Measurements from ENCODE around the gene VAMP7. TPM values are rescaled to one million over a fixed set of nuclear protein-coding genes. Genes with fewer than 3 reads are reported as not detected.
A peak's percentile ranks its signal among the peaks of the same experiment; 100 is the strongest.

The VAMP7 gene
- total and polyA plus RNA-seq, 9 of the 15 experiments (the other 6 are each of a cell fraction or from before 2014, with no cell fraction given) = 38.4 to 100 (median 67.7) TPM

DNA sequence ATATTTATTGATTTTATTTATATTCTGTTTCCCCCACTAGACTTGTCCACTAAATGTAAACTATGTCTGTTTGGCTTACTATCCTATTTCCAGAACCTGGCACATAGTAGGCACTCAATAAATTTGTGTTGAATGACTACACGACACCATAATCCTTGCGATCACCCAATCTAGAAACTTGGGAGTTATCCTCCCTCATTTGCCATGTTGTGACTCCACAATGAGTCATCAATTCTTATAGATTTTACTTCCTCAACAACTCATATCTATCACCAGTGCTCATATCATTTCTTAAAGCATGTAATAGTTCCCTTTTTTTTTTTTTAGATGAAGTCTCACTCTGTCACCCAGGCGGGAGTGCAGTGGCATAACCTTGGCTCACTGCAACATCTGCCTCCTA, 39.9 kb upstream of the VAMP7 start (continued):
- TF ChIP-seq ILK (tag; IDR thresholded peaks at IDR 0.05; ENCODE audit: borderline replicate concordance, low read depth) (no peak), MTA1 (IDR thresholded peaks at IDR 0.05; ENCODE audit: borderline replicate concordance) (no peak), PRMT5 (CRISPR knock-in tag; IDR thresholded peaks at IDR 0.05) (no peak), NFE2 (IDR thresholded peaks at IDR 0.05; ENCODE audit: low read depth) (peak; percentile 68), ARID2 (IDR thresholded peaks at IDR 0.05) (no peak), ILF3 (IDR thresholded peaks at IDR 0.05; ENCODE audit: borderline replicate concordance) (no peak), ZNF778 (CRISPR knock-in tag; IDR thresholded peaks at IDR 0.05) (no peak), ZBTB17 (CRISPR knock-in tag; IDR thresholded peaks at IDR 0.05) (no peak), ZFP36 (IDR thresholded peaks at IDR 0.05; ENCODE audit: low read depth, low read length, partially characterized antibody) (no peak), KLF13 (tag; IDR thresholded peaks at IDR 0.05; ENCODE audit: borderline replicate concordance, low read depth) (no peak), ELF1 (tag; IDR thresholded peaks at IDR 0.05) (no peak), TRIM28 (IDR thresholded peaks at IDR 0.05) (no peak)
- TF ChIP-seq, protein P1, sequence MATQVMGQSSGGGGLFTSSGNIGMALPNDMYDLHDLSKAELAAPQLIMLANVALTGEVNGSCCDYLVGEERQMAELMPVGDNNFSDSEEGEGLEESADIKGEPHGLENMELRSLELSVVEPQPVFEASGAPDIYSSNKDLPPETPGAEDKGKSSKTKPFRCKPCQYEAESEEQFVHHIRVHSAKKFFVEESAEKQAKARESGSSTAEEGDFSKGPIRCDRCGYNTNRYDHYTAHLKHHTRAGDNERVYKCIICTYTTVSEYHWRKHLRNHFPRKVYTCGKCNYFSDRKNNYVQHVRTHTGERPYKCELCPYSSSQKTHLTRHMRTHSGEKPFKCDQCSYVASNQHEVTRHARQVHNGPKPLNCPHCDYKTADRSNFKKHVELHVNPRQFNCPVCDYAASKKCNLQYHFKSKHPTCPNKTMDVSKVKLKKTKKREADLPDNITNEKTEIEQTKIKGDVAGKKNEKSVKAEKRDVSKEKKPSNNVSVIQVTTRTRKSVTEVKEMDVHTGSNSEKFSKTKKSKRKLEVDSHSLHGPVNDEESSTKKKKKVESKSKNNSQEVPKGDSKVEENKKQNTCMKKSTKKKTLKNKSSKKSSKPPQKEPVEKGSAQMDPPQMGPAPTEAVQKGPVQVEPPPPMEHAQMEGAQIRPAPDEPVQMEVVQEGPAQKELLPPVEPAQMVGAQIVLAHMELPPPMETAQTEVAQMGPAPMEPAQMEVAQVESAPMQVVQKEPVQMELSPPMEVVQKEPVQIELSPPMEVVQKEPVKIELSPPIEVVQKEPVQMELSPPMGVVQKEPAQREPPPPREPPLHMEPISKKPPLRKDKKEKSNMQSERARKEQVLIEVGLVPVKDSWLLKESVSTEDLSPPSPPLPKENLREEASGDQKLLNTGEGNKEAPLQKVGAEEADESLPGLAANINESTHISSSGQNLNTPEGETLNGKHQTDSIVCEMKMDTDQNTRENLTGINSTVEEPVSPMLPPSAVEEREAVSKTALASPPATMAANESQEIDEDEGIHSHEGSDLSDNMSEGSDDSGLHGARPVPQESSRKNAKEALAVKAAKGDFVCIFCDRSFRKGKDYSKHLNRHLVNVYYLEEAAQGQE (IDR thresholded peaks at IDR 0.05; ENCODE audit: borderline replicate concordance) = no peak
- TF ChIP-seq, protein P1 (CRISPR knock-in tag; IDR thresholded peaks at IDR 0.05; ENCODE audit: low read depth) = no peak
- TF ChIP-seq, protein P2, sequence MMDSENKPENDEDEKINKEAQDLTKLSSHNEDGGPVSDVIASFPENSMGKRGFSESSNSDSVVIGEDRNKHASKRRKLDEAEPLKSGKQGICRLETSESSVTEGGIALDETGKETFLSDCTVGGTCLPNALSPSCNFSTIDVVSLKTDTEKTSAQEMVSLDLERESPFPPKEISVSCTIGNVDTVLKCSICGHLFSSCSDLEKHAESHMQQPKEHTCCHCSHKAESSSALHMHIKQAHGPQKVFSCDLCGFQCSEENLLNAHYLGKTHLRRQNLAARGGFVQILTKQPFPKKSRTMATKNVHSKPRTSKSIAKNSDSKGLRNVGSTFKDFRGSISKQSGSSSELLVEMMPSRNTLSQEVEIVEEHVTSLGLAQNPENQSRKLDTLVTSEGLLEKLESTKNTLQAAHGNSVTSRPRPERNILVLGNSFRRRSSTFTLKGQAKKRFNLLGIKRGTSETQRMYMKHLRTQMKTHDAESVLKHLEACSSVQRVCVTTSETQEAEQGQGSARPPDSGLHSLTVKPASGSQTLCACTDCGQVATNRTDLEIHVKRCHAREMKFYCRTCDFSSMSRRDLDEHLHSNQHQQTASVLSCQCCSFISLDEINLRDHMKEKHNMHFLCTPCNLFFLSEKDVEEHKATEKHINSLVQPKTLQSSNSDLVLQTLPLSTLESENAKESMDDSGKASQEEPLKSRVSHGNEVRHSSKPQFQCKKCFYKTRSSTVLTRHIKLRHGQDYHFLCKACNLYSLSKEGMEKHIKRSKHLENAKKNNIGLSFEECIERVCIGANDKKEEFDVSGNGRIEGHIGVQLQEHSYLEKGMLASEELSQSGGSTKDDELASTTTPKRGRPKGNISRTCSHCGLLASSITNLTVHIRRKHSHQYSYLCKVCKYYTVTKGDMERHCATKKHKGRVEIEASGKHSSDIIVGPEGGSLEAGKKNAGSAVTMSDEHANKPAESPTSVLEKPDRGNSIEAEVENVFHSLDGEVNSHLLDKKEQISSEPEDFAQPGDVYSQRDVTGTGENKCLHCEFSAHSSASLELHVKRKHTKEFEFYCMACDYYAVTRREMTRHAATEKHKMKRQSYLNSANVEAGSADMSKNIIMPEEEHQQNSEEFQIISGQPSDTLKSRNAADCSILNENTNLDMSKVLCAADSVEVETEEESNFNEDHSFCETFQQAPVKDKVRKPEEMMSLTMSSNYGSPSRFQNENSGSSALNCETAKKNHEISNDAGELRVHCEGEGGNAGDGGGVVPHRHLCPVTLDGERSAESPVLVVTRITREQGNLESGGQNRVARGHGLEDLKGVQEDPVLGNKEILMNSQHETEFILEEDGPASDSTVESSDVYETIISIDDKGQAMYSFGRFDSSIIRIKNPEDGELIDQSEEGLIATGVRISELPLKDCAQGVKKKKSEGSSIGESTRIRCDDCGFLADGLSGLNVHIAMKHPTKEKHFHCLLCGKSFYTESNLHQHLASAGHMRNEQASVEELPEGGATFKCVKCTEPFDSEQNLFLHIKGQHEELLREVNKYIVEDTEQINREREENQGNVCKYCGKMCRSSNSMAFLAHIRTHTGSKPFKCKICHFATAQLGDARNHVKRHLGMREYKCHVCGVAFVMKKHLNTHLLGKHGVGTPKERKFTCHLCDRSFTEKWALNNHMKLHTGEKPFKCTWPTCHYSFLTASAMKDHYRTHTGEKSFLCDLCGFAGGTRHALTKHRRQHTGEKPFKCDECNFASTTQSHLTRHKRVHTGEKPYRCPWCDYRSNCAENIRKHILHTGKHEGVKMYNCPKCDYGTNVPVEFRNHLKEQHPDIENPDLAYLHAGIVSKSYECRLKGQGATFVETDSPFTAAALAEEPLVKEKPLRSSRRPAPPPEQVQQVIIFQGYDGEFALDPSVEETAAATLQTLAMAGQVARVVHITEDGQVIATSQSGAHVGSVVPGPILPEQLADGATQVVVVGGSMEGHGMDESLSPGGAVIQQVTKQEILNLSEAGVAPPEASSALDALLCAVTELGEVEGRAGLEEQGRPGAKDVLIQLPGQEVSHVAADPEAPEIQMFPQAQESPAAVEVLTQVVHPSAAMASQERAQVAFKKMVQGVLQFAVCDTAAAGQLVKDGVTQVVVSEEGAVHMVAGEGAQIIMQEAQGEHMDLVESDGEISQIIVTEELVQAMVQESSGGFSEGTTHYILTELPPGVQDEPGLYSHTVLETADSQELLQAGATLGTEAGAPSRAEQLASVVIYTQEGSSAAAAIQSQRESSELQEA (IDR thresholded peaks at IDR 0.05; ENCODE audit: low read depth) = no peak
